NCI-H2227 treated with DMSO at 0.1 percent for 48 hours (cell line): ENCODE data around the gene AZIN2.

Experiments
- DNase-seq: peaks from one replicate; lab custom pipeline; 2025; lab: John Stamatoyannopoulos, UW

AZIN2 gene

DNA sequence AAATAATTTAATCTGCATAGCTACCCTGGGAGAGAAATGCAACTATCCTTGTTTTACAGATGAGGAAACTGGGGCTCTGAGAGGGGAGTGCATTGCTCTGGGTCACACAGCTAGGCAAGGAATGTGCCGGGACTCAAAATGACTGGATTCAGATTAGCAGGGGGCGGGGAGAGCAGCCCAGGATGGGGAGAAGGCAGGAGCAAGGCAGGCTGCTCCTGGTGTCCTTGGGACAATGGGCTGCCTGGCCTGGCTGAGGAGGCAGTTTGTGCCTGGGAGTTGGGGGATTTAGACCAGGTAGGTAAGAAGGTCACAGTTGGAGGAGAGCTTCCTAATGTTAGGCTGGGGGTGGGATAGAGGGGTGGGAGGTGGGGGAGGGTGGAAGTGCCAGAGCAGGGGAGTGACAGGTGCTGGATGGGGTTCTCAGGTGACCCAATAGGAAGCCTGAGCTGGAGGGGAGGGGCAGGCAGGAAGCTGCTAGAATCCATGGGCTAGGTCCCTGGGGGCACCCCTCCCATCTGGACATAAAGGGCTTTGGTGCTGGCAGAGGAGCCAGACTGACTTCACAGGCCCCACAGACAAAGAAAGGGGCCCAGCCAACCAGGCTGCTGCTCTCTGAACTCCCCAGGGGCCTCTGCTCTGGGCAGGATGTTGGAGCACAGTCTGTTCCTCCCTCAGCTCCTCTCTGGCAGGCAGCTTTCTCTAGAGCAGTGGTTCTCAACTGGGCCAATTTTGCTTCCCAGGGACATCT is 71.9 kb downstream of the AZIN2 start:
- no peak for DNase-seq

- no peak for DNase-seq
Observed at GRCh38 chr1:33153650-33154049, 72.7 kb downstream of the AZIN2 start.

DNA sequence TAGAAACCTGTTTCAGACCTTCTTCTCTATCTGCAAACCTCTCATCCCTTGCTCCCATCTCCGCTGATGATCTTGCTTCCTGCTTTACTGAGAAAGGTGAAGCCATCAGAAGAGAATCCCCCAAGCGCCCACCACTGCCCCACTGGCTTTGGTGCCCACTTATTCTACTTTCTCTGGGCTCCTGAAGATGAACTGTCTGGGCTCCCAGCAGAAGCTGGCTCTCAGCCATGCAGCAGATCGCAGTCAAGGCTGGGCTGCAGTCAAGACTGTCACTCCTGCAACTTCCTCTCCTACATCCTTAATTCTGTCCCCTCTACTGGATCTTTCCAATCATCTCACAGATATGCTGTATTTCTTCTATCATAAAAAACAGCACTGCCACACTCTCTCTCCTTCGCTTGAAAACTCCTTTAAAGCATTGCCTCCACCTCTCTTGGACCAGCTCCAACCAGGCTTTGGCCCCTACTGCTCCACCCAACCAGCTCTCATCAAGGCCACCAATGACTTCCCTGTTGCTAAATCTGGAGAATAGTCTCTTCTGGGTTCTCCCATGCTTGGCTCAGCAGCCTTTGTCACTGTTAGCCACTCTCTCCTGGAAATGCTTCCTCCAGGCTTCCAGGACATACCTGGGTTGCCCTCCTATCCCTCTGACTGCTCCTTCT is 75.1 kb downstream of the AZIN2 start:
- no peak for DNase-seq

GRCh38 chr1:33157131-33157530 is 76.2 kb downstream of the AZIN2 start:
- no peak for DNase-seq

- DNase-seq, result no peak
Observed at GRCh38 chr1:33158366-33158765, 77.4 kb downstream of the AZIN2 start.

DNA sequence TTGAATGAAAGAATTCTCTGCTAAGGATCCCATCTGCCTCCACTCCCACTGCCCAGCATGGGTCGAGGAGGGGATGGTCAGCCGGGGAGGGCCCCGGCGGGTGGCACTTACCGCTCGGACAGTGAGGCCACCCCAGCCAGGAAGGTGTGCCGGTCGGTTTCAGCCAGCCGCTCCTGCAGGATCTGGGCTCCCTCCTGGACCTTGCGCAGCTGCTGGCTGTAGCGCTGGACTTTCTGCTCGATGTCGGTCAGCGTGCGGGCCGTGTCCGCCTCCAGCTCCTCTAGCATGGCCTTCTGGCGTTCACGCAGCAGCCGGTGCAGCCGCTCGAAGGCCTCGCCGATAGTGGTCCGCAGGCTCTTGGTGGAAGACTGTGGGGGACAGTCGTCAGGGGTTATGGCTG is 78.6 kb downstream of the AZIN2 start:
- no peak for DNase-seq

- DNase-seq, result peak; percentile 95
Observed at GRCh38 chr1:33161061-33161681, 80.2 kb downstream of the AZIN2 start.

- DNase-seq, result no peak
Observed at GRCh38 chr1:33162141-33162540, 81.2 kb downstream of the AZIN2 start.

DNA sequence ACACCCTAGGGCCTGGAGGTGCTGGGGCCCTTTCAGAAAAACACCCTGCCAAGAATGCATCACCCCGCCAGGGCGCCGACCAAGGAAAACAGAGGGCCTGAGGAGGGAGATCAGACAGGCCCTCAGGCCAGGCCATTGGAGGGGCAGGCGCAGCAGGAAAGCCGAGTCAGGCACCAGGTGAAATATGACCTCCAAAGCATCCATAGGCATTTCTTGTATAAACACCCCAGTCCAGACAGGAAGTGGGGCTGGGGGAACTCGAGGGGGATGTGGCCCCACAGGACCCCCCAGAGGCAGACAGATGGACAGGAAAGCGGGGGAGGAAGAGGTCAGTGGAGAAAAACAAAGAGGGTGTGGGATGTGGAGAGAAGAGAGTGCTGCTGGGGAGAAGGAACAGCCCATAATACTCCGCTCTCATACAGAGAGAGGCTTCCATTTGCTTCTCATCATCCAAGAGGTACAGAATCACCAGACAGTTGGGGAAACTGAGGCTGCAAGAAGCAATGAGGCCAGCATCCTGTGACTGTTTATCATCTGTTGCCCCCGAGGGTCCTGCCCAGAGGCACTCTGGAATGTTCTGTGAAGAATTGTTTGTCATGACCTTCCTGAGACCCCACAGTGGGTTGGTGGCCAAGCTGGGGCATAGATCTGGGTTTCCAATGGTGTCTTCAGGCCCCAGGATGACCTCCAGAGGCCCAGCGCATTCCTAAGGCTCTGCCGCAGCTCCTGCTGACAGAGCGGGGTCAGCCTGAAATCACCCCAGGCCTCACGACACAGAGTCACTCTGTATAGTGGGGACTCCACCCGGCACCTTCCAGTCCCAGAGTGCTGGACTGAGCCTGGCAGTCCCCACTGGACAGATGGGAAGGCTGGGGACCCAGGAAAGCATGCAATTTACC is 82.9 kb downstream of the AZIN2 start:
- no peak for DNase-seq

- no peak for DNase-seq
Observed at GRCh38 chr1:33165209-33165608, 84.3 kb downstream of the AZIN2 start.

DNA sequence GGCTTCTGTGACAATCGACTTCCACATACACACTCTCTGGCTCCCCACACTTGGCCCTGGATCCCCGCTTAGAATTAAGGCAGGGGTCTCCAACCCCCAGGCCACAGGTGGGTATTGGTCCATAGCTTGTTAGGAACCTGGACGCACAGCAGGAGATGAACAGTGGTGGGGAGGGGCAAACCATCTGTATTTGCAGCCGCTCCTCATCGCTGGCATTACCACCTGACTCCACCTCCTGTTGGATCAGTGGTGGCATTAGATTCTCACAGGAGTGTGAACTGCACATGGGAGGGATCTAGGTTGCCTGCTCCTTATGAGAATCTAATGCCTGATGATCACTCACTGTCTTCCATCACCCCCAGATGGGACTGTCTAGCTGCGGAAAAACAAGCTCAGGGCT is 84.9 kb downstream of the AZIN2 start:
- no peak for DNase-seq

DNA sequence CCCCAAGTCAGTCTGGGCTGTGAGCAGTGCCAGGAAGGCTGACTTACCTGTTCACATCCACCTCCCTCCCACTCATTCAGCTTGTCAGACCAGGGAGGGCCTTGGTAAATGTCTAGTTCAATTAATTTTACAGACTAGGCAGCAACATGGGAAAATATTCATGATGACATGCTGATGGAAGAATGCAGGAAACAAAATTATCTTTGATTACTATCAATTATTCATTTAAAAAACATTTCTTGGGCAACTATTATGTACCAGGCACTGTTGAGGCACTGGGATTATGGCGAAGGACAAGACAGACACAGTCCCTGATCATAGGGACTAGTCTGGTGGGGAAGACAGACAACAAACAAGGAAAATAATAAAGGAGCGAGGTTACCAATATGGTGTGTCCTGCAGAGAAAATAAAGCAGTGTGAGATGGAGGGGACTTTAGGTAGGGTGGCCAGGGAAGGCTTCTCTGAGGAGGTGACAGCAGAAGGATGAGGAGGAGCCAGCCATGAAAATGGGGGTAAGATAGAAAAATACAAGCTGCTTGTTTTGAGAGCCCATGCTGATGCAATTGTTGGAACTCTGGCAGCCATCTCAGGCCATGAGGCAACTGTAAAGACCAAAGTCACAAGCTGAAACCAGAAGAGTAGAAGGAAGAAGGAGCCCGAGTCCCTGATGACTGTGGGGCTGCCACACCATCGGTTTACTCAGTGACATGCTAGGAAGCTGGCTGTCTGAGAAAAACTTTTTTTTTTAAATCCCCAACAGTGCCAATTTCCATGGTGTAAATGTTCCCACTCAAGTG is 86.9 kb downstream of the AZIN2 start:
- no peak for DNase-seq

GRCh38 chr1:33168556-33169289 is 87.8 kb downstream of the AZIN2 start:
- no peak for DNase-seq

- peak; percentile 57 for DNase-seq
Observed at GRCh38 chr1:33169290-33170055, 88.5 kb downstream of the AZIN2 start.
